Stimulated activated naive CD8-positive, alpha-beta T cell treated with anti-CD3 and anti-CD28 coated beads, Interleukin-15, Interleukin-2, amounts not matched to agents 100 ng/mL and 50 ng/mL, for 24 hours (primary cell): Measurements from ENCODE around the gene CDKN2D.
A peak's percentile ranks its signal among the peaks of the same experiment; 100 is the strongest.

Experiments
- H3K27ac Mint-ChIP-seq: one replicate; pipeline ENCODE4 v1.8.0; 2021; ENCODE audit warnings: mild to moderate bottlenecking, mixed read lengths
- H3K27me3 Mint-ChIP-seq: one replicate; pipeline ENCODE4 v1.8.0; 2021; ENCODE audit warnings: mixed read lengths
- H3K36me3 Mint-ChIP-seq: one replicate; pipeline ENCODE4 v1.8.0; 2021; ENCODE audit warnings: low read depth, mixed read lengths
- H3K4me1 Mint-ChIP-seq: one replicate; pipeline ENCODE4 v1.8.0; 2021; ENCODE audit warnings: low read depth, mixed read lengths
- H3K4me3 Mint-ChIP-seq: one replicate; pipeline ENCODE4 v1.8.0; 2021; ENCODE audit warnings: mild to moderate bottlenecking, mixed read lengths
- H3K9me3 Mint-ChIP-seq: one replicate; pipeline ENCODE4 v1.8.0; 2021; ENCODE audit warnings: mixed read lengths

Gene CDKN2D

GRCh38 chr19:10525636-10526035 lies 43.1 kb downstream of the CDKN2D start:
- Mint-ChIP-seq H3K9me3 (no peaks in the 10 kb centered on the region), H3K4me1 (no peaks in the 10 kb centered on the region), H3K27me3 (no peaks in the 10 kb centered on the region), H3K27ac (no peak overlapping the region), H3K36me3 (no peaks in the 10 kb centered on the region), H3K4me3 (no peak overlapping the region)

GRCh38 chr19:10523135-10523636 lies 45.6 kb downstream of the CDKN2D start:
- H3K36me3 Mint-ChIP-seq = no peaks in the 10 kb centered on the region
- H3K27me3 Mint-ChIP-seq = peaks cover 19% of the 10 kb centered on the region
- H3K4me3 Mint-ChIP-seq = no peak overlapping the region
- no peak overlapping the region for H3K27ac Mint-ChIP-seq
- peaks cover 16% of the 10 kb centered on the region for H3K4me1 Mint-ChIP-seq
- H3K9me3 Mint-ChIP-seq = no peaks in the 10 kb centered on the region

GRCh38 chr19:10521461-10522171 lies 47.2 kb downstream of the CDKN2D start:
- Mint-ChIP-seq H3K9me3 (no peaks in the 10 kb centered on the region), H3K4me3 (no peak overlapping the region), H3K27me3 (peaks cover 26% of the 10 kb centered on the region), H3K27ac (no peak overlapping the region), H3K4me1 (peaks cover 27% of the 10 kb centered on the region), H3K36me3 (no peaks in the 10 kb centered on the region)

- Mint-ChIP-seq H3K4me1 (peaks cover 28% of the 10 kb centered on the region), H3K27ac (no peak overlapping the region), H3K4me3 (no peak overlapping the region), H3K9me3 (no peaks in the 10 kb centered on the region), H3K27me3 (peaks cover 34% of the 10 kb centered on the region), H3K36me3 (no peaks in the 10 kb centered on the region)
Measured at GRCh38 chr19:10520652-10521318, 48.0 kb downstream of the CDKN2D start.

GRCh38 chr19:10519421-10519820 lies 49.4 kb downstream of the CDKN2D start:
- Mint-ChIP-seq H3K36me3 (no peaks in the 10 kb centered on the region), H3K4me1 (peaks cover 28% of the 10 kb centered on the region), H3K27me3 (peaks cover 46% of the 10 kb centered on the region)

GRCh38 chr19:10518444-10519361 lies 50.1 kb downstream of the CDKN2D start:
- peaks cover 51% of the 10 kb centered on the region for H3K27me3 Mint-ChIP-seq
- peaks cover 32% of the 10 kb centered on the region for H3K4me1 Mint-ChIP-seq
- H3K27ac Mint-ChIP-seq = no peak overlapping the region
- no peaks in the 10 kb centered on the region for H3K9me3 Mint-ChIP-seq
- no peaks in the 10 kb centered on the region for H3K36me3 Mint-ChIP-seq
- H3K4me3 Mint-ChIP-seq = peak overlapping the region; percentile 27

More at GRCh38 chr19:10519421-10519820, 49.4 kb downstream of the CDKN2D start:
- no peak overlapping the region for H3K4me3 Mint-ChIP-seq
- no peak overlapping the region for H3K27ac Mint-ChIP-seq
- no peaks in the 10 kb centered on the region for H3K9me3 Mint-ChIP-seq

- H3K36me3 Mint-ChIP-seq = no peaks in the 10 kb centered on the region
- H3K27me3 Mint-ChIP-seq = peaks cover 59% of the 10 kb centered on the region
- H3K27ac Mint-ChIP-seq = no peak overlapping the region
- H3K4me1 Mint-ChIP-seq = peaks cover 39% of the 10 kb centered on the region
- peak overlapping the region; percentile 39 for H3K4me3 Mint-ChIP-seq
- H3K9me3 Mint-ChIP-seq = no peaks in the 10 kb centered on the region
Measured at GRCh38 chr19:10517760-10518443, 50.9 kb downstream of the CDKN2D start.

GRCh38 chr19:10517361-10517759 lies 51.4 kb downstream of the CDKN2D start, which contains the start of gene S1PR5:
TSS of gene S1PR5 (minus strand) at chr19:10517447. CDS start at chr19:10515011, 2,436 bp downstream.
- Mint-ChIP-seq H3K36me3 (no peaks in the 10 kb centered on the region), H3K4me1 (peaks cover 39% of the 10 kb centered on the region), H3K27ac (no peak within 1 kb of the TSS), H3K27me3 (peaks cover 63% of the 10 kb centered on the region), H3K9me3 (no peaks in the 10 kb centered on the region), H3K4me3 (peak within 1 kb of the TSS; percentile 75)

- H3K36me3 Mint-ChIP-seq = no peaks in the 10 kb centered on the region
- no peaks in the 10 kb centered on the region for H3K9me3 Mint-ChIP-seq
- peaks cover 63% of the 10 kb centered on the region for H3K27me3 Mint-ChIP-seq
- H3K4me1 Mint-ChIP-seq = peaks cover 39% of the 10 kb centered on the region
- peak overlapping the region; percentile 75 for H3K4me3 Mint-ChIP-seq
- no peak overlapping the region for H3K27ac Mint-ChIP-seq
Measured at GRCh38 chr19:10516671-10517286, 52.0 kb downstream of the CDKN2D start.
